HG02623 (cell line): Measurements from ENCODE around the gene SLX1A.
"Not testable (repeated sequence)": the region's sequence is repeated elsewhere in the genome, so short reads cannot be mapped to it uniquely, and the experiment has no call there.

ENCODE experiments used
- ATAC-seq: cut with Tn5 transposase; IDR thresholded peaks from one replicate; pipeline ENCODE4 v1.9.1; 2021; ENCODE audit warnings: moderate library complexity; ENCODE audit not compliant: unreplicated experiment

Gene SLX1A

DNA sequence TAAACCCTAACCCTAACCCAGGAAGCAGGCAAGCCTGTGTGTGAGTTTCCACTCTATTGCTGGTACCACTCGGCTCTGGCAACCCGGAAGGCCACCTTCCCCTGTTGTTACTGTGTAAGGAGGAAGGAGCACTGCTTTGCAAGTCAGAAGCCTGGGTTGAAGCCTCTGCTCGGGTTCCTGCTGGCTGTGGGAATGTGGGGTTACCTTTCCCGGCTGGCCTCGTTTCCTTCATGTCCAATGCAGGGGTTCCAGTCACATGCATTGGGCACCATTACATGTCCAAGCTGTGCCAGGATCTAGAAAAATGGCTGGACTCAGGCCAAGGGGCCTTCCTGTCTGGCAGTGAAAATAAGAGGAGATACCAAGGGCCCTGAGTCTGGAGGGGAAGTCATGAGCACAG is 23.4 kb downstream of the SLX1A start:
- not testable (repeated sequence) for ATAC-seq
